ENCODE measurements around the gene NBPF1.
"Not testable (repeated sequence)": the region's sequence is repeated elsewhere in the genome, so short reads cannot be mapped to it uniquely, and the experiment has no call there.

GRCh38 chr1:16557034-16557433 is 56.3 kb downstream of the NBPF1 start:
- not testable (repeated sequence) for TF ChIP-seq CTCF (IDR thresholded peaks at IDR 0.05); ZFX (IDR thresholded peaks at IDR 0.05; ENCODE audit: borderline replicate concordance)

Data from 22Rv1 (cell line).